Measurements from ENCODE around the gene C11orf91. TPM values are rescaled to one million over a fixed set of nuclear protein-coding genes. Genes with fewer than 3 reads are reported as not detected.

The C11orf91 gene
- total RNA-seq, 3 donors from 2014 or later = not detected

GRCh38 chr11:33672273-33672672, 28.4 kb downstream of the C11orf91 start:
- H3K9me3 ChIP-seq = no peaks in the 10 kb centered on the region
- H3K36me3 ChIP-seq = no peaks in the 10 kb centered on the region
- H3K4me1 ChIP-seq = no peaks in the 10 kb centered on the region
- H3K4me3 ChIP-seq = no peak overlapping the region
- no peak overlapping the region for H3K27ac ChIP-seq
- H3K27me3 ChIP-seq = no peaks in the 10 kb centered on the region
- no peak for DNase-seq (ENCODE audit: low spot score in 2 of 2)
- intact Hi-C loops (cut with DNase I; ENCODE audit: low total_unique reads) = no loop called here
- TF ChIP-seq POLR2AphosphoS5 (IDR thresholded peaks at IDR 0.05) (no peak), CTCF (IDR thresholded peaks at IDR 0.05) (no peak), POLR2A (IDR thresholded peaks at IDR 0.05) (no peak)

- TF ChIP-seq POLR2AphosphoS5 (IDR thresholded peaks at IDR 0.05) (no peak), POLR2A (IDR thresholded peaks at IDR 0.05) (no peak), CTCF (IDR thresholded peaks at IDR 0.05) (no peak)
- Histone ChIP-seq H3K36me3 (no peaks in the 10 kb centered on the region), H3K4me3 (no peak overlapping the region), H3K9me3 (no peaks in the 10 kb centered on the region), H3K4me1 (no peaks in the 10 kb centered on the region), H3K27me3 (no peaks in the 10 kb centered on the region), H3K27ac (no peak overlapping the region)
- intact Hi-C loops (cut with DNase I; ENCODE audit: low total_unique reads) = no loop called here
- DNase-seq (ENCODE audit: low spot score in 2 of 2) = no peak
These were observed 30.2 kb downstream of the C11orf91 start for GRCh38 chr11:33670250-33671011.

GRCh38 chr11:33669598-33670249, 30.9 kb downstream of the C11orf91 start:
- no peak for TF ChIP-seq POLR2AphosphoS5 (IDR thresholded peaks at IDR 0.05)
- Histone ChIP-seq H3K27me3 (no peaks in the 10 kb centered on the region), H3K4me1 (no peaks in the 10 kb centered on the region), H3K4me3 (no peak overlapping the region), H3K9me3 (no peaks in the 10 kb centered on the region), H3K27ac (no peak overlapping the region), H3K36me3 (no peaks in the 10 kb centered on the region)
- intact Hi-C loops (cut with DNase I; ENCODE audit: low total_unique reads) = no loop called here
- no peak for DNase-seq (ENCODE audit: low spot score in 2 of 2)

- no peaks in the 10 kb centered on the region for H3K4me1 ChIP-seq
- no peaks in the 10 kb centered on the region for H3K27me3 ChIP-seq
- no peak overlapping the region for H3K27ac ChIP-seq
- no peaks in the 10 kb centered on the region for H3K9me3 ChIP-seq
- TF ChIP-seq POLR2A (IDR thresholded peaks at IDR 0.05) (no peak), POLR2AphosphoS5 (IDR thresholded peaks at IDR 0.05) (no peak)
- intact Hi-C loops (cut with DNase I; ENCODE audit: low total_unique reads) = no loop called here
- no peak overlapping the region for H3K4me3 ChIP-seq
- DNase-seq (ENCODE audit: low spot score in 2 of 2) = no peak
- H3K36me3 ChIP-seq = no peaks in the 10 kb centered on the region
These were observed 31.6 kb downstream of the C11orf91 start for GRCh38 chr11:33668951-33669596.

DNA sequence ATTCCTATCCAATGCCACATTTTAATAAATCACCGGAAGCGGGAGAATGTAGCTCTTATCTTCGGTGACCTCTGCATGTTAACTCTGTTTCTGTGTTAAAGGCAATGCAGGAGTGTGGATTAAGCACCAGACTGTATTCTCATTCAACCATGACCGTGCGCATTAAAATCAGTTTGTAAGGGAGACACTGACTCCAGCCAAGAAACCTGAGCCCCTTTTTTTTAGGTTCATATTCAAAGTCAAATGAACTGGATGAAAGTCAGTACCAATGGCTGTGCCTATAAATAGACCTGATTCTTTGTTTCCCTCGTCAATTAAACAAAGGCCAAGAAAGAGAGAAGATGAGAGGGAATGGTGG, 32.2 kb downstream of the C11orf91 start:
- H3K4me1 ChIP-seq = no peaks in the 10 kb centered on the region
- TF ChIP-seq POLR2AphosphoS5 (IDR thresholded peaks at IDR 0.05) = no peak
- no peak for TF ChIP-seq CTCF (IDR thresholded peaks at IDR 0.05)
- TF ChIP-seq POLR2A (IDR thresholded peaks at IDR 0.05) = no peak
- intact Hi-C loops (cut with DNase I; ENCODE audit: low total_unique reads) = no loop called here

More for the DNA sequence above, 32.2 kb downstream of the C11orf91 start:
- Histone ChIP-seq H3K27me3 (no peaks in the 10 kb centered on the region), H3K36me3 (no peaks in the 10 kb centered on the region), H3K27ac (no peak overlapping the region), H3K9me3 (no peaks in the 10 kb centered on the region), H3K4me3 (no peak overlapping the region)
- DNase-seq (ENCODE audit: low spot score in 2 of 2) = no peak

Data from breast epithelium (tissue), 4 donors.